Loucy (cell line): ENCODE measurements around the gene CTXN2.

Experiments used
- CTCF ChIP-seq: fragments of 200-600 bp; sonication (generic); conservative IDR thresholded peaks from 2 replicates; pipeline ENCODE4 v1.5.1; 2014; ENCODE audit warnings: mild to moderate bottlenecking, antibody characterized with exemption, low read length
- EZH2phosphoT487 ChIP-seq: fragments of 200-600 bp; IDR thresholded peaks from 2 replicates; pipeline ENCODE4 v1.6.1; 2018; ENCODE audit warnings: antibody characterized with exemption, mild to moderate bottlenecking, moderate library complexity, borderline replicate concordance

- TF ChIP-seq CTCF = no peak
- no peak for TF ChIP-seq EZH2phosphoT487
These were observed 22.8 kb upstream of the CTXN2 start for GRCh38 chr15:48168616-48169015.
